Endothelial cell of umbilical vein (primary cell): ENCODE measurements around the gene SBF1.

Experiments used
- CTCF ChIP-seq, 2 donors: IDR thresholded peaks; 1 replicate in 1 of 2; 2 replicates in 1 of 2; pipeline ENCODE4 v1.5.1; 2011; ENCODE audit warnings: low read length in 2 of 2, mild to moderate bottlenecking in 2 of 2, moderate library complexity in 2 of 2, control low read depth in 1 of 2, inconsistent platforms in 1 of 2, low read depth in 1 of 2; ENCODE audit not compliant: insufficient read depth in 1 of 2; ENCODE audit errors: extremely low read depth in 1 of 2
- EZH2 ChIP-seq: IDR thresholded peaks from 2 replicates; pipeline ENCODE4 v1.6.1; 2012; ENCODE audit warnings: borderline replicate concordance, low read depth, mild to moderate bottlenecking, moderate library complexity, low read length, inconsistent platforms; ENCODE audit not compliant: severe bottlenecking
- FOS ChIP-seq: IDR thresholded peaks from 2 replicates; pipeline ENCODE4 v1.6.1; 2011; ENCODE audit warnings: mild to moderate bottlenecking, low read length, moderate library complexity, borderline replicate concordance; ENCODE audit not compliant: insufficient read depth
- GATA2 ChIP-seq: IDR thresholded peaks from 2 replicates; pipeline ENCODE4 v1.7.0; 2011; ENCODE audit warnings: low read depth, mild to moderate bottlenecking, moderate library complexity, mixed read lengths, low read length; ENCODE audit not compliant: insufficient read length, insufficient read depth
- JUN ChIP-seq: IDR thresholded peaks from 2 replicates; pipeline ENCODE4 v1.6.1; 2011; ENCODE audit warnings: borderline replicate concordance, low read depth; ENCODE audit not compliant: insufficient read length, insufficient read depth
- MAX ChIP-seq: IDR thresholded peaks from 2 replicates; pipeline ENCODE4 v1.6.1; 2011; ENCODE audit not compliant: insufficient read depth, insufficient read length
- MYC ChIP-seq: IDR thresholded peaks from one replicate; pipeline ENCODE4 v1.6.1; 2011; ENCODE audit warnings: mild to moderate bottlenecking, low read depth, low read length
- POLR2A ChIP-seq: IDR thresholded peaks from 2 replicates; pipeline ENCODE4 v1.6.1; 2012; ENCODE audit warnings: low read depth, mild to moderate bottlenecking, control low read depth, low read length
- POLR2AphosphoS5 ChIP-seq: IDR thresholded peaks from 2 replicates; pipeline ENCODE4 v1.6.1; 2012; ENCODE audit warnings: low read depth, mild to moderate bottlenecking, control low read depth, low read length, moderate library complexity; ENCODE audit not compliant: insufficient read depth

GRCh38 chr22:50422046-50422445 is 52.8 kb downstream of the SBF1 start:
- TF ChIP-seq POLR2A = no peak
- no peak for TF ChIP-seq POLR2AphosphoS5
- no peak for TF ChIP-seq CTCF (IDR thresholded peaks at IDR 0.05; ENCODE audit: extremely low read depth in 1 of 2, insufficient read depth in 1 of 2, low read depth in 1 of 2, low read length in 2 of 2)
- TF ChIP-seq MAX = no peak
- no peak for TF ChIP-seq FOS
- no peak for TF ChIP-seq GATA2
- TF ChIP-seq EZH2 = no peak
- no peak for TF ChIP-seq MYC
- TF ChIP-seq JUN = no peak
